Neural cell (in vitro differentiated cells): ENCODE data around the gene FILIP1L. TPM values are rescaled to one million over a fixed set of nuclear protein-coding genes. Genes with fewer than 3 reads are reported as not detected.
"Not testable (repeated sequence)": the region's sequence is repeated elsewhere in the genome, so short reads cannot be mapped to it uniquely, and the experiment has no call there.

Experiments used
- H2AFZ ChIP-seq: fragments of 200-600, 300-800 bp; sonication (generic), shearing (Covaris generic); 2 replicates; pipeline ENCODE4 v1.6.0; 2014; ENCODE audit warnings: low read depth, mild to moderate bottlenecking, antibody characterized with exemption, low read length, moderate library complexity
- H3F3A ChIP-seq: fragments of 200-600 bp; shearing (Covaris generic); 2 replicates; pipeline ENCODE4 v1.6.1; 2016; ENCODE audit warnings: mild to moderate bottlenecking, moderate library complexity, mixed read lengths, antibody characterized with exemption, low read length; ENCODE audit not compliant: insufficient read depth, poor library complexity, severe bottlenecking
- H3K27ac ChIP-seq: fragments of 200-600, 300-800 bp; sonication (generic), shearing (Covaris generic); 2 replicates; pipeline ENCODE4 v1.5.1; 2014; ENCODE audit warnings: mild to moderate bottlenecking, low read length, moderate library complexity
- H3K27me3 ChIP-seq: fragments of 300-800, 200-600 bp; sonication (generic), shearing (Covaris generic); 2 replicates; pipeline ENCODE4 v1.6.0; 2014; ENCODE audit warnings: mild to moderate bottlenecking, low read depth, low read length, moderate library complexity; ENCODE audit not compliant: insufficient read depth
- H3K36me3 ChIP-seq: fragments of 300-800, 200-600 bp; sonication (generic), shearing (Covaris generic); 2 replicates; pipeline ENCODE4 v1.5.1; 2014; ENCODE audit warnings: mild to moderate bottlenecking, antibody characterized with exemption, low read length, moderate library complexity; ENCODE audit not compliant: insufficient read depth
- H3K4me2 ChIP-seq: fragments of 300-800, 200-600 bp; sonication (generic), shearing (Covaris generic); 2 replicates; pipeline ENCODE4 v1.6.0; 2014; ENCODE audit warnings: mild to moderate bottlenecking, low read length
- H3K4me3 ChIP-seq: fragments of 300-800, 200-600 bp; sonication (generic), shearing (Covaris generic); 2 replicates; pipeline ENCODE4 v1.5.1; 2014; ENCODE audit warnings: mild to moderate bottlenecking, low read length, moderate library complexity
- H3K79me2 ChIP-seq: fragments of 200-600 bp; shearing (Covaris generic); replicated peaks from 2 replicates; pipeline ENCODE4 v1.6.0; 2014; ENCODE audit warnings: mild to moderate bottlenecking, low read length, moderate library complexity; ENCODE audit not compliant: insufficient read depth
- H3K9ac ChIP-seq: fragments of 300-800, 200-600 bp; sonication (generic), shearing (Covaris generic); 2 replicates; pipeline ENCODE4 v1.6.1; 2016; ENCODE audit warnings: mild to moderate bottlenecking, low read length, mixed read lengths
- H3K9me2 ChIP-seq: fragments of 200-600 bp; shearing (Covaris generic); 2 replicates; pipeline ENCODE4 v1.6.1; 2016; ENCODE audit warnings: mild to moderate bottlenecking, low read length, mixed read lengths; ENCODE audit not compliant: insufficient read depth
- H3K9me3 ChIP-seq: fragments of 200-600, 300-800 bp; sonication (generic), shearing (Covaris generic); 2 replicates; pipeline ENCODE4 v1.6.1; 2016; ENCODE audit warnings: mild to moderate bottlenecking, mixed run types, low read length, moderate library complexity, mixed read lengths
- H4K20me1 ChIP-seq: fragments of 200-600 bp; shearing (Covaris generic); 2 replicates; pipeline ENCODE4 v1.6.1; 2016; ENCODE audit warnings: mild to moderate bottlenecking, mixed run types; ENCODE audit not compliant: insufficient read depth
- CTCF ChIP-seq: fragments of 450-650 bp; IDR thresholded peaks from 2 replicates; pipeline ENCODE4 v1.5.1; 2014; ENCODE audit warnings: antibody characterized with exemption, mild to moderate bottlenecking, moderate library complexity; ENCODE audit not compliant: poor library complexity, severe bottlenecking
- EP300 ChIP-seq: fragments of 450-650 bp; conservative IDR thresholded peaks from 2 replicates; pipeline ENCODE4 v1.6.1; 2014; ENCODE audit warnings: antibody characterized with exemption, mild to moderate bottlenecking, moderate library complexity; ENCODE audit not compliant: poor library complexity, severe bottlenecking
- EZH2 ChIP-seq: fragments of 200-600, 300-800 bp; shearing (Covaris generic), sonication (generic); IDR thresholded peaks from 2 replicates; pipeline ENCODE4 v1.6.1; 2014; ENCODE audit warnings: antibody characterized with exemption, low read length, borderline replicate concordance, mild to moderate bottlenecking; ENCODE audit not compliant: insufficient read depth, poor library complexity, severe bottlenecking
- MXI1 ChIP-seq: fragments of 450-650 bp; conservative IDR thresholded peaks from 2 replicates; pipeline ENCODE4 v1.6.1; 2014; ENCODE audit warnings: antibody characterized with exemption, mild to moderate bottlenecking; ENCODE audit not compliant: poor library complexity, severe bottlenecking
- POLR2AphosphoS5 ChIP-seq: IDR thresholded peaks from 2 replicates; pipeline ENCODE4 v1.6.1; 2012
- RAD21 ChIP-seq: fragments of 450-650 bp; conservative IDR thresholded peaks from 2 replicates; pipeline ENCODE4 v1.6.1; 2014; ENCODE audit warnings: antibody characterized with exemption, mild to moderate bottlenecking, moderate library complexity
- REST ChIP-seq: IDR thresholded peaks from 2 replicates; pipeline ENCODE4 v1.6.1; 2012; ENCODE audit warnings: borderline replicate concordance
- SMC3 ChIP-seq: fragments of 450-650 bp; conservative IDR thresholded peaks from 2 replicates; pipeline ENCODE4 v1.6.1; 2014; ENCODE audit warnings: antibody characterized with exemption, mild to moderate bottlenecking, moderate library complexity; ENCODE audit not compliant: poor library complexity
- TAF1 ChIP-seq: IDR thresholded peaks from 2 replicates; pipeline ENCODE4 v1.6.1; 2012; ENCODE audit warnings: low read depth
- polyA plus RNA-seq: library from polyadenylated mRNA; depleted of rRNA; stranded (reverse); fragments of >200 nt; gene quantifications from 2 replicates; pipeline ENCODE4 v1.2.3, GENCODE V29; 2014

FILIP1L gene
- polyA plus RNA-seq, 1 donor from 2014 or later, result 0.27 TPM

- H4K20me1 ChIP-seq, H3K27ac ChIP-seq, H3K9ac ChIP-seq, H3K36me3 ChIP-seq, H3K4me3 ChIP-seq, H3K79me2 ChIP-seq, H3K9me2 ChIP-seq, H3K27me3 ChIP-seq, H2AFZ ChIP-seq, H3K4me2 ChIP-seq, H3F3A ChIP-seq, H3K9me3 ChIP-seq: not testable (repeated sequence)
Measured at GRCh38 chr3:100051513-100051912, 62.8 kb downstream of the FILIP1L start.

DNA sequence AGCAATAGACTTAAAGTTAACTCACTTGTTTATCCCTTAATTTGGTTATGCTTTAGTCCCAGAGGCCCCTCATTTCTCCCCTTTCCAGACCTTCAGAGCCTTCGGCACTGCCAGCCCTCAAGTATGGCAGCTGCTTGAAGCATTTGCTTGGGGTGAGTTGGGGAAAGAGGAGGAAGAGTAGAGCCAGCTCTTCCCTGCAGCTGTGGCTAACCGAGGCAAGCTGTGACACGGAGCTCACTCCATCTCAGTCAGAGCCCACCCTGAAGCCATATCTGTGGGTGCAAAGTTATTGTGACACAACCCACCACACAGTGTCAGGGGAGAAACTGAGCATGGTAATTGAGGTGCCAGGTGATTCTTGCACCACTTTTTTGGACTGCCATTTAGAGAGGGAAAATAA, 66.1 kb downstream of the FILIP1L start:
- Histone ChIP-seq H4K20me1 (no peaks in the 10 kb centered on the region), H3K9me3 (no peaks in the 10 kb centered on the region), H3K27ac (no peak overlapping the region), H3F3A (no peaks in the 10 kb centered on the region), H2AFZ (no peak overlapping the region), H3K4me2 (no peak overlapping the region), H3K9me2 (no peaks in the 10 kb centered on the region), H3K79me2 (no peaks in the 10 kb centered on the region), H3K36me3 (no peaks in the 10 kb centered on the region), H3K4me3 (no peak overlapping the region), H3K9ac (no peak overlapping the region), H3K27me3 (no peaks in the 10 kb centered on the region)
- TF ChIP-seq CTCF, result no peak
- no peak for TF ChIP-seq SMC3
- no peak for TF ChIP-seq REST
- no peak for TF ChIP-seq EZH2
- no peak for TF ChIP-seq TAF1
- TF ChIP-seq EP300, result no peak
- no peak for TF ChIP-seq RAD21
- TF ChIP-seq MXI1, result no peak
- no peak for TF ChIP-seq POLR2AphosphoS5

DNA sequence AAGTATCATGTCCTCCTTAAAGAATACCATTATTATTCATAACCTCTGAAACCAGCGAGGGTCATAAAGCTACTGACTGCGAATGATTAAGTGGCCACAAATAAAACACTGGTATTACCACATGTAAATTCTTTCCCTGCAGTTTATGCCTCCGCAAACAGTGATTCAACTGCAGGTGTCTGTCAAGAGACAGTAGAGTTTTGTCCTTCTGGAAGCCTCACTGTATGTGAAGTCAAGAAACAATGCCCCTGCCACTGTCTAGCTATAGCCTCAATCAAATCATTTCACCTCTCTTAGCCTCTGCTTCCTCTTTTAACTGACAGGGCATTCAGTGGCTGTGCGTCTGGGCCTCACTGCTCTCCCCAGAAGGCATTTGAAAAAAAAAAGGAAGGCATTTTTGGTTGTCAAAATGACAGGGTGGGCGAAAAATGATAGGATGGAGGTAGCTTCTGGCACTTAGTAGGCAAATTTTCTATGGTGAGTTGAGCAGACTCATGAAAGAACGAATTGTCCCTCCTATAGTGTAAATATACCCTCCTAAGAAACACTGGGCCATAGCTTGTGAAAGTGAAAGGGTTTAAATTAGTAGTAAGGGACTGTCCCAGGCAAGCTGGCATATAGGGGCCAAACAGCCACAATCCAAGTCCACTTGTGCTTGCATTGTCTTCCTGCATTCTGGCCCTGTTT, 66.7 kb downstream of the FILIP1L start:
- Histone ChIP-seq H3K36me3 (no peaks in the 10 kb centered on the region), H3K4me3 (no peak overlapping the region), H3K79me2 (no peaks in the 10 kb centered on the region), H3K4me2 (no peak overlapping the region), H3K9ac (no peak overlapping the region), H3F3A (no peaks in the 10 kb centered on the region), H3K27me3 (no peaks in the 10 kb centered on the region), H3K27ac (no peak overlapping the region), H3K9me2 (no peaks in the 10 kb centered on the region), H2AFZ (no peak overlapping the region), H3K9me3 (no peaks in the 10 kb centered on the region), H4K20me1 (no peaks in the 10 kb centered on the region)
- TF ChIP-seq REST (no peak), CTCF (no peak), RAD21 (no peak), SMC3 (no peak), MXI1 (no peak), POLR2AphosphoS5 (no peak), EZH2 (no peak)
